ENCODE measurements around the gene VRTN. TPM values are rescaled to one million over a fixed set of nuclear protein-coding genes. Genes with fewer than 3 reads are reported as not detected.

Gene VRTN
- total and polyA plus RNA-seq, 9 donors = 0.19 to 0.23 TPM; not detected in 7

DNA sequence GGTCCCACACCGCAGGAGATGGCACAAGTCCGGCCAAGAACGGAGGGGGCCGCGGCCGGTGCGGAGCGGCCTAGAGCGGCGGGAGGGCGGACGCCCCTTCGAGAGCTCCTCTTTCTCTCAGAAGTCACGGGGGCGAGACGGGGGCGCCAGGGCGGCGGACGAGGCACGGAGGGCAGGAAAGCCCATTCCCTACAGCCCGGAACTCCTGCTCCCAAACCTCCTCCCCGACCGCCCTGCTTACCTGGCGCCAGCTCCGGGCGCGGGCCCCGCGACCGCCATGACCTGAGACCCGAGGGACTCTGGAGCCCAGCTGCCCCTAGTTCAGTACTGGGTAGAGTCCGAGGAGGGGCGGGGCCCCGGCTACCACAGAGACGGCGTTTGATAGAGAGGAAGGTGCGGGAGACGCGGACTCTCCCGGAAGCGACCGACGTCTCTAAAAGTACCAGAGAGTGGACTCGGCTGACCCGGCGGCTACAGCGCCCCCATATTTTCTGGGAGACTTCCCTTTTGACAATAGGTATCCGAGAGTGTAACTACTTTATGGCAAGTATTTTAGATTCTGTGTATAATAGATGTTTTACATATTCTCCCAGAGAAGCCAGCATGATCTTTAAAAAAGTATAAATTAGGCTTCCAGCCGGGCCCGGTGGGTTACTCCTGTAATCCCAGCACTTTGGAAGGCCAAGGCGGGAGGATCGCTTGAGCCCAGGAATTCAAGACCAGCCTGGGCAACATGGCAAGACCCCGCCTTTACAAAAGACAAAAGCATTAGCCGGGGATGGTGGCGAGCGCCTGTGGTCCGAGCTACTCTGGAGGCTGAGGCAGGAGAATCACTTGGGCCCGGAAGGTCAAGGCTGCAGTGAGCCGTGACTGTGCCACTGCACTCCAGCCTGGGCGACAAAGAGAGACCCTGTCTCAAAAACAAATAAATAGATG lies 45.4 kb upstream of the VRTN start, which contains the start of gene ABCD4:
Gene ABCD4 (minus strand): TSS at position 301 of the 936 bp plus-strand sequence. CDS start 22 bp downstream, at position 279.
- intact Hi-C loops (cut with DNase I) = no loop called here
- Histone ChIP-seq H3K4me1 (ENCODE audit: insufficient read depth) (peaks cover 3% of the 10 kb centered on the region), H3K27ac (peak within 1 kb of the TSS; percentile 74 to 81), H3K27me3 (no peaks in the 10 kb centered on the region), H3K36me3 (no peaks in the 10 kb centered on the region), H3K4me3 (peak within 1 kb of the TSS; percentile 98), H3K9me3 (no peaks in the 10 kb centered on the region)
- 9 to 10% (median 9%) methylated on average over 59 to 61 of the region's 61 CpGs for WGBS, 3 donors
- peak; percentile 89 to 95 (median 91) for DNase-seq
- no peak for TF ChIP-seq EP300 (IDR thresholded peaks at IDR 0.05)
- peak; percentile 18 for TF ChIP-seq POLR2A (IDR thresholded peaks at IDR 0.05)
- TF ChIP-seq, protein P1, sequence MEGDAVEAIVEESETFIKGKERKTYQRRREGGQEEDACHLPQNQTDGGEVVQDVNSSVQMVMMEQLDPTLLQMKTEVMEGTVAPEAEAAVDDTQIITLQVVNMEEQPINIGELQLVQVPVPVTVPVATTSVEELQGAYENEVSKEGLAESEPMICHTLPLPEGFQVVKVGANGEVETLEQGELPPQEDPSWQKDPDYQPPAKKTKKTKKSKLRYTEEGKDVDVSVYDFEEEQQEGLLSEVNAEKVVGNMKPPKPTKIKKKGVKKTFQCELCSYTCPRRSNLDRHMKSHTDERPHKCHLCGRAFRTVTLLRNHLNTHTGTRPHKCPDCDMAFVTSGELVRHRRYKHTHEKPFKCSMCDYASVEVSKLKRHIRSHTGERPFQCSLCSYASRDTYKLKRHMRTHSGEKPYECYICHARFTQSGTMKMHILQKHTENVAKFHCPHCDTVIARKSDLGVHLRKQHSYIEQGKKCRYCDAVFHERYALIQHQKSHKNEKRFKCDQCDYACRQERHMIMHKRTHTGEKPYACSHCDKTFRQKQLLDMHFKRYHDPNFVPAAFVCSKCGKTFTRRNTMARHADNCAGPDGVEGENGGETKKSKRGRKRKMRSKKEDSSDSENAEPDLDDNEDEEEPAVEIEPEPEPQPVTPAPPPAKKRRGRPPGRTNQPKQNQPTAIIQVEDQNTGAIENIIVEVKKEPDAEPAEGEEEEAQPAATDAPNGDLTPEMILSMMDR (IDR thresholded peaks at IDR 0.05) = peak in 2 of 3 donors; percentile 11 to 12

DNA sequence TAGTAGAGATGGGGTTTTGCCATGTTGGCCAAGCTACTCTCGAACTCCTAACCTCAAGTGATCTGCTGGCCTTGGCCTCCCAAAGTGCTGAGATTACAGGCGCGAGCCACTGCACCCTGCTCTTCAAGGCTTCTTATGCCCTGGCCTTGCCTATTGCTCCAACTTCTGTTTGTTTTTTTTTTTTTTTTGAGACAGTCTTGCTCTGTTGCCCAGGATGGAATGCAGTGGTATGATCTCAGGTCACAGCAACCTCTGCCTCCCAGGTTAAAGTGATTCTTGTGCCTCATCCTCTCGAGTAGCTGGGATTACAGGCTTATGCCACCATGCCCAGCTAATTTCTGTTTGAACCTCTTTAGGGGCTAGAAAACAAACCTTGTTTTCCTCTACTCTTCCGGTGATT lies 39.6 kb upstream of the VRTN start:
- H3K9me3 ChIP-seq = no peaks in the 10 kb centered on the region
- no peaks in the 10 kb centered on the region for H3K27me3 ChIP-seq
- no peaks in the 10 kb centered on the region for H3K36me3 ChIP-seq
- TF ChIP-seq, protein P1 (IDR thresholded peaks at IDR 0.05) = no peak
- TF ChIP-seq POLR2A (IDR thresholded peaks at IDR 0.05) = no peak
- TF ChIP-seq EP300 (IDR thresholded peaks at IDR 0.05) = no peak
- H3K4me3 ChIP-seq = no peak overlapping the region
- H3K27ac ChIP-seq = no peak overlapping the region
- WGBS, 3 donors = 40 to 56% (median 43%) methylated on average over 5 of the region's 5 CpGs
- DNase-seq = no peak
- intact Hi-C loops (cut with DNase I) = no loop called here
- no peaks in the 10 kb centered on the region for H3K4me1 ChIP-seq (ENCODE audit: insufficient read depth)

DNA sequence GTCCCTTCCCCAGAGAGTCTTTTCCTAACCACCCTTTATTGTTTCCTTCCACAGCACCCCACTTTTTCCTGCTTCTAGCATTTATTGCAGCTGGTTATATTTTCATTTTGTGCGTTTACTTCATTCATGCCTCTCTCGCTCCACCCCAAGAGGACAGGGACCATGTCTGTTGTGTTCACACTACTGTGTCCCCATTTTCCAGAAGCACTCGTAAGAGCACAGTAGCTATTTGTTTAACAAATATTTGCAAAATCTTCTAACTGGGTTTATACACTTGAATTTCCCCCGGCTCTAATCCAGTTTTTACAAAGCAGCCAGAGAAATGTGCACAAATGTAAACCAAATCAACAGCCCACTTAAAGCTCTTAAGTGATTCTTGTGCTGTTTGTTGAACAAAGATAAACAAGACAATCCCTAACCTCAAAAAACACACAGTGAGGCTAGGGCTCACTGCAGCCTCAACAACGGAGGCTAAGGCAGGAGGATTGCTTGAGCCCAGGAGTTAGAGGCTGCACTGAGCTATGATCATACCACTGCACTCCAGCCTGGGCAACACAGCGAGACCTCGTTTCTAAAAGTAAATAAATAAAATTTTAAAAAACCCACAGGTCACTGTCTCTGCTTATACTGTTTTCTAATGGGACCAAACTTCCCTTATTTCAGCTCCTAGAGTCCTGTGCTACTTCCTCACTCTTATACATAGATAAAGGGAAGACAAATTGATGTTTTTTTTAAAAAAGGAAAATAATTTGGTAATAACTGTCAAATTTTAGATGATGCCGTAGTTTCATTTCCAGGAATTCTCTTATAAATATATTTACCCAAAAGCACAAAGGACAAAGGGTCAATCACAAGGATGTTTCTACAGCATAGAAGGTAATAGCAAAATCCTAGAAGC lies 38.9 kb upstream of the VRTN start:
- DNase-seq = no peak
- no peak overlapping the region for H3K4me3 ChIP-seq
- no peaks in the 10 kb centered on the region for H3K9me3 ChIP-seq
- H3K36me3 ChIP-seq = no peaks in the 10 kb centered on the region
- H3K4me1 ChIP-seq (ENCODE audit: insufficient read depth) = no peaks in the 10 kb centered on the region
- no peaks in the 10 kb centered on the region for H3K27me3 ChIP-seq
- no peak overlapping the region for H3K27ac ChIP-seq
- TF ChIP-seq EP300 (IDR thresholded peaks at IDR 0.05) = no peak
- no peak for TF ChIP-seq POLR2A (IDR thresholded peaks at IDR 0.05)
- TF ChIP-seq, protein P1 (IDR thresholded peaks at IDR 0.05) = no peak
- intact Hi-C loops (cut with DNase I) = no loop called here
- WGBS, 3 donors = 63 to 79% (median 70%) methylated on average over 8 of the region's 8 CpGs

DNA sequence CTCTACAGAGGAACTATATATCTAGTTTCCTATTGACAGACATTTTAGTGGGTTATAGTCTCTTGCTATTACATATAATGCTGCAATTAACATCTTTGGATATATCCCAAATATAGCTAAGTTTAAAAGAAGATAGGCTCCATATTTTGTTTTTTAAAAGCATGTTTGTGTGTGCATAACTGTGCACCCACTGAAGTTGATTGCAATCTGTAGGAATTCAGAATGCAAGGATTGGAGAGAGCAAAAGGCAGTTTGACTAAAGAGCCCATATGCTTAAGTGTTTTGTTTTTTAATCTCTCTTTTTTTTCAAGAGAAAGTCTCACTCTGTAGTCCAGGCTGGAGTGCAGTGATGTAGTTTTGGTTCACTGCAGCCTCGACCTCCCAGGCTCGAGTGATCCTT lies 36.1 kb upstream of the VRTN start:
- no peak for DNase-seq
- no peak overlapping the region for H3K27ac ChIP-seq
- H3K27me3 ChIP-seq = no peaks in the 10 kb centered on the region
- WGBS, 3 donors = 78 to 83% (median 83%) methylated on average over 2 of the region's 2 CpGs
- intact Hi-C loops (cut with DNase I) = no loop called here
- no peaks in the 10 kb centered on the region for H3K36me3 ChIP-seq
- no peak overlapping the region for H3K4me3 ChIP-seq
- TF ChIP-seq, protein P1 (IDR thresholded peaks at IDR 0.05) = no peak
- TF ChIP-seq EP300 (IDR thresholded peaks at IDR 0.05) = no peak
- no peak for TF ChIP-seq POLR2A (IDR thresholded peaks at IDR 0.05)
- H3K9me3 ChIP-seq = no peaks in the 10 kb centered on the region
- H3K4me1 ChIP-seq (ENCODE audit: insufficient read depth) = no peaks in the 10 kb centered on the region

All from ovary (tissue), 9 donors.